ENCODE measurements around the gene GZMM. TPM values are rescaled to one million over a fixed set of nuclear protein-coding genes. Genes with fewer than 3 reads are reported as not detected.

The GZMM gene
- total and polyA plus RNA-seq, 7 donors: 0.49 to 11.2 TPM; not detected in 5

DNA sequence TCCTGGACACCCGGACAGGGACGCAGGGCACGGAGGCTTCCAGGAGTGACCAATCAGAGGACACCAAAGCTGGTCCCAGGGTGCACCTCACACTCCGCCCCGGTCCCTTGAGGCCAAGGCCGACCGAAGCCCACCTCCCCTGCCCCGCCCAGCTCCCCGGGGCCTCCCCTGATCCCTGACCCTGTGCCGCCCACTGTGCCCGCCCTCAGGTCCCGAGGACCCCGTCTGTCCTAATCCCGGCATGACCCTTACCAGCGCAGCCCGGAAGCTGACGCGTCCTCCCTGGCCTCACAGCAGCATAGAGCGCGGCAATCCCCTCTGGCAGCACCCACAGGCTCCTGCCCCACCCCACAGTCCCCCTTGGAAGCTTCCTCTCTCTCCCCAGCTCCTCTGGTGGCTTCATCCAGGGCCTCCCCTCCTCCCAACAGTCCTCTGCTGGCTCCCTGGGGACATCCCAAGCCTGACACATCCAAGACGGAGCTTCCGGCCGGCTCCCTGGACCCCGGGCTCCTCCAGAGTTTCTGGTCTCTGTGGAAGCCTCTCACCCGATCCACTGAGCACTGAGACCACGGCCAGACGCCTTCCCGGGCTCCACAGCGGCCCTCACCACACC, 19.7 kb upstream of the GZMM start:
- TF ChIP-seq POLR2A (IDR thresholded peaks at IDR 0.05): no peak
- no peak for TF ChIP-seq EP300 (IDR thresholded peaks at IDR 0.05)
- TF ChIP-seq, protein P1, sequence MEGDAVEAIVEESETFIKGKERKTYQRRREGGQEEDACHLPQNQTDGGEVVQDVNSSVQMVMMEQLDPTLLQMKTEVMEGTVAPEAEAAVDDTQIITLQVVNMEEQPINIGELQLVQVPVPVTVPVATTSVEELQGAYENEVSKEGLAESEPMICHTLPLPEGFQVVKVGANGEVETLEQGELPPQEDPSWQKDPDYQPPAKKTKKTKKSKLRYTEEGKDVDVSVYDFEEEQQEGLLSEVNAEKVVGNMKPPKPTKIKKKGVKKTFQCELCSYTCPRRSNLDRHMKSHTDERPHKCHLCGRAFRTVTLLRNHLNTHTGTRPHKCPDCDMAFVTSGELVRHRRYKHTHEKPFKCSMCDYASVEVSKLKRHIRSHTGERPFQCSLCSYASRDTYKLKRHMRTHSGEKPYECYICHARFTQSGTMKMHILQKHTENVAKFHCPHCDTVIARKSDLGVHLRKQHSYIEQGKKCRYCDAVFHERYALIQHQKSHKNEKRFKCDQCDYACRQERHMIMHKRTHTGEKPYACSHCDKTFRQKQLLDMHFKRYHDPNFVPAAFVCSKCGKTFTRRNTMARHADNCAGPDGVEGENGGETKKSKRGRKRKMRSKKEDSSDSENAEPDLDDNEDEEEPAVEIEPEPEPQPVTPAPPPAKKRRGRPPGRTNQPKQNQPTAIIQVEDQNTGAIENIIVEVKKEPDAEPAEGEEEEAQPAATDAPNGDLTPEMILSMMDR (IDR thresholded peaks at IDR 0.05): no peak
- no peak for TF ChIP-seq POLR2AphosphoS5 (IDR thresholded peaks at IDR 0.05)
- WGBS, 2 donors: 62 to 71% methylated on average over 29 of the region's 29 CpGs
- H3K27ac ChIP-seq: no peak overlapping the region
- H3K36me3 ChIP-seq: peaks cover 0 to 10% (median 0%) of the 10 kb centered on the region in 4 donors
- no peak overlapping the region for H3K4me3 ChIP-seq
- DNase-seq: peak; percentile 67
- no peaks in the 10 kb centered on the region for H3K9me3 ChIP-seq
- intact Hi-C loops (cut with DNase I): no loop called here
- no peaks in the 10 kb centered on the region for H3K4me1 ChIP-seq
- H3K27me3 ChIP-seq: peaks cover 0 to 17% (median 6%) of the 10 kb centered on the region in 3 donors

GRCh38 chr19:525029-525428, 18.8 kb upstream of the GZMM start:
- Histone ChIP-seq H3K9me3 (no peaks in the 10 kb centered on the region), H3K4me1 (no peaks in the 10 kb centered on the region), H3K36me3 (peaks cover 0 to 3% (median 0%) of the 10 kb centered on the region in 4 donors), H3K27me3 (peaks cover 0 to 17% (median 6%) of the 10 kb centered on the region in 3 donors), H3K4me3 (no peak overlapping the region), H3K27ac (no peak overlapping the region)
- WGBS, 2 donors: 76 to 78% methylated on average over 18 of the region's 18 CpGs
- intact Hi-C loops (cut with DNase I): no loop called here
- TF ChIP-seq EP300 (IDR thresholded peaks at IDR 0.05) (no peak), POLR2A (IDR thresholded peaks at IDR 0.05) (no peak), POLR2AphosphoS5 (IDR thresholded peaks at IDR 0.05) (no peak)
- TF ChIP-seq, protein P1 (IDR thresholded peaks at IDR 0.05): no peak
- DNase-seq: no peak

DNA sequence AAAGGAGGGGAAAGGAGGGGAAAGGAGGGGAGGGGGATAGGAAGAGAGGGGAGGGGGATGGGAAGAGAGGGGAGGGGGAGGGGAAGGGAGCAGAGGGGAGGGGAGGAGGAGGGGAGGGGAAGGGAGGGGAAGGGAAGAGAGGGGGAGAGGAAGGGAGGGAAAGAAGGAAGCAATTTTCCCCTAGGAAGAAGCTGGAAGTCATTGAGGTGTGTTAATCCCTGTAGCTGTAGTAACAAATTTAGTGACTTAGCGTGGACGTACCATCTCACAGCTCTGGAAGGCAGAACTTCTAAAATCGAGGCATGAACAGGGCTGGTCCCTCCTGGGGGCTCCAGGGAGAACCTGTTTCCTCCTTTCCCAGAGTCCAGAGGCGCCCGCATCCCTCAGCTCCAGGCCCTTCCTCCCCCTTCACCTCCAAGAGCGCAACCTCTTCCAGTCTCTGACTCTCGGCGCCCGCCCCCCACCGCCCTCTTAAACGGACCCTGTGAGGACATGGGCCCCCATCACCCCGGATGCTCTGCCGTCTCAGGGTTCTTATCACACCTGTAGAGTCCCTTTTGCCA, 17.9 kb upstream of the GZMM start:
- intact Hi-C loops (cut with DNase I): no loop called here
- Histone ChIP-seq H3K27me3 (peaks cover 0 to 17% (median 6%) of the 10 kb centered on the region in 3 donors), H3K4me1 (peaks cover 0 to 7% (median 6%) of the 10 kb centered on the region in 4 donors), H3K9me3 (no peaks in the 10 kb centered on the region), H3K4me3 (no peak overlapping the region), H3K36me3 (no peaks in the 10 kb centered on the region), H3K27ac (no peak overlapping the region)
- 55 to 58% methylated on average over 13 of the region's 13 CpGs for WGBS, 2 donors
- no peak for DNase-seq
- TF ChIP-seq, protein P1 (IDR thresholded peaks at IDR 0.05): no peak
- TF ChIP-seq POLR2AphosphoS5 (IDR thresholded peaks at IDR 0.05): no peak
- no peak for TF ChIP-seq POLR2A (IDR thresholded peaks at IDR 0.05)
- TF ChIP-seq EP300 (IDR thresholded peaks at IDR 0.05): no peak

- H3K27ac ChIP-seq: peak overlapping the region; percentile 98 to 100 (median 99)
- peaks cover 0 to 1% (median 0%) of the 10 kb centered on the region in 4 donors for H3K36me3 ChIP-seq
- H3K4me1 ChIP-seq: peaks cover 0 to 37% (median 30%) of the 10 kb centered on the region in 4 donors
- no peaks in the 10 kb centered on the region for H3K9me3 ChIP-seq
- peaks cover 0 to 17% (median 6%) of the 10 kb centered on the region in 3 donors for H3K27me3 ChIP-seq
- intact Hi-C loops (cut with DNase I): loop anchor here (2.0 kb wide), 1 partner anchor 24 kb away; the partner anchor contains the start of gene TPGS1
- peak overlapping the region; percentile 74 to 94 (median 86) for H3K4me3 ChIP-seq
- WGBS, 2 donors: 33 to 67% methylated on average over 38 of the region's 38 CpGs
- TF ChIP-seq, protein P1 (IDR thresholded peaks at IDR 0.05): no peak
- TF ChIP-seq POLR2AphosphoS5 (IDR thresholded peaks at IDR 0.05) (no peak), POLR2A (IDR thresholded peaks at IDR 0.05) (no peak), EP300 (IDR thresholded peaks at IDR 0.05) (no peak)
- DNase-seq: peak; percentile 64
These were observed 13.5 kb upstream of the GZMM start for GRCh38 chr19:530134-531008.
